ENCODE results near the gene ASCL4.

ASCL4 gene

GRCh38 chr12:107775093-107775721 is 703 bp downstream of the ASCL4 start:
- CTCF ChIA-PET = interaction anchor here (0.6 kb wide), 2 partner anchors 91 to 110 kb away, joined by 3 to 4 read pairs; no protein-coding TSS in a partner anchor
- DNase-seq (ENCODE audit: low spot score) = no peak
- TF ChIP-seq, protein P1, sequence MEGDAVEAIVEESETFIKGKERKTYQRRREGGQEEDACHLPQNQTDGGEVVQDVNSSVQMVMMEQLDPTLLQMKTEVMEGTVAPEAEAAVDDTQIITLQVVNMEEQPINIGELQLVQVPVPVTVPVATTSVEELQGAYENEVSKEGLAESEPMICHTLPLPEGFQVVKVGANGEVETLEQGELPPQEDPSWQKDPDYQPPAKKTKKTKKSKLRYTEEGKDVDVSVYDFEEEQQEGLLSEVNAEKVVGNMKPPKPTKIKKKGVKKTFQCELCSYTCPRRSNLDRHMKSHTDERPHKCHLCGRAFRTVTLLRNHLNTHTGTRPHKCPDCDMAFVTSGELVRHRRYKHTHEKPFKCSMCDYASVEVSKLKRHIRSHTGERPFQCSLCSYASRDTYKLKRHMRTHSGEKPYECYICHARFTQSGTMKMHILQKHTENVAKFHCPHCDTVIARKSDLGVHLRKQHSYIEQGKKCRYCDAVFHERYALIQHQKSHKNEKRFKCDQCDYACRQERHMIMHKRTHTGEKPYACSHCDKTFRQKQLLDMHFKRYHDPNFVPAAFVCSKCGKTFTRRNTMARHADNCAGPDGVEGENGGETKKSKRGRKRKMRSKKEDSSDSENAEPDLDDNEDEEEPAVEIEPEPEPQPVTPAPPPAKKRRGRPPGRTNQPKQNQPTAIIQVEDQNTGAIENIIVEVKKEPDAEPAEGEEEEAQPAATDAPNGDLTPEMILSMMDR (conservative IDR thresholded peaks at IDR 0.05; ENCODE audit: low read depth) = no peak
- no peak overlapping the region for H3K27ac ChIP-seq
- POLR2A ChIA-PET (ENCODE audit: low non-redundant PET) = no interaction called here

GRCh38 chr12:107776171-107776570 is 1.7 kb downstream of the ASCL4 start:
- TF ChIP-seq, protein P1 (conservative IDR thresholded peaks at IDR 0.05; ENCODE audit: low read depth) = no peak
- POLR2A ChIA-PET (ENCODE audit: low non-redundant PET) = no interaction called here
- DNase-seq (ENCODE audit: low spot score) = no peak
- CTCF ChIA-PET = interaction anchor here (0.6 kb wide), 1 partner anchor 92 kb away, joined by 3 read pairs; no protein-coding TSS in a partner anchor
- H3K27ac ChIP-seq = no peak overlapping the region

- no peak for DNase-seq (ENCODE audit: low spot score)
- TF ChIP-seq, protein P1 (conservative IDR thresholded peaks at IDR 0.05; ENCODE audit: low read depth) = no peak
- H3K27ac ChIP-seq = no peak overlapping the region
- ChIA-PET POLR2A (ENCODE audit: low non-redundant PET) (no interaction called here), CTCF (interaction anchor here (0.7 kb wide), 1 partner anchor 33 kb away, joined by 5 read pairs; no protein-coding TSS in a partner anchor)
Observed at GRCh38 chr12:107778383-107779025, 4.0 kb downstream of the ASCL4 start.

- ChIA-PET POLR2A (ENCODE audit: low non-redundant PET) (no interaction called here), CTCF (interaction anchor here (0.6 to 0.7 kb wide), 2 partner anchors 34 to 1442 kb away, joined by 4 to 5 read pairs; no protein-coding TSS in a partner anchor)
- DNase-seq (ENCODE audit: low spot score) = no peak
- no peak overlapping the region for H3K27ac ChIP-seq
- TF ChIP-seq, protein P1 (conservative IDR thresholded peaks at IDR 0.05; ENCODE audit: low read depth) = no peak
Observed at GRCh38 chr12:107779077-107779831, 4.8 kb downstream of the ASCL4 start.

DNA sequence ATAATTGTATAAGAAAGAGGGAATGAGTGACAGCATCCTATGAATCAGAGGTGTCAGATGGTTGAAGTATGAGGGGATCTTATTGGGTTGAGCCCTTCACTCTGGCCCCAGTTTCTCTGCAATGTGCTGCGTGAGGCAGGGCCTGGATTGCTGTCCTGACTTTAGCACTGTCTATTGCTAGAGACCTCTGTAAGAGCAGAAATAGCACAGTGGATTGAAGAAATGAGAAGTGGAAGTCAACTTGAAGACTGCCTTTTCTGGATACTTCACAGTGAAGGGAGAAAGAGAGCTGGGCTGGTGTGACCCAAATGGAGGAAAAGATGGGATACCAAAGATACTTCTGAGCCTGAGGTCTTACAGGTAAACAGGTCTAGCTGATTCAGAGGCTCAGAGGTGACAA is 5.8 kb downstream of the ASCL4 start:
- POLR2A ChIA-PET (ENCODE audit: low non-redundant PET) = no interaction called here
- TF ChIP-seq, protein P1 (conservative IDR thresholded peaks at IDR 0.05; ENCODE audit: low read depth) = no peak
- CTCF ChIA-PET = interaction anchor here (0.6 kb wide), 2 partner anchors 18 to 1441 kb away, joined by 3 to 4 read pairs; no protein-coding TSS in a partner anchor
- no peak overlapping the region for H3K27ac ChIP-seq
- no peak for DNase-seq (ENCODE audit: low spot score)

DNA sequence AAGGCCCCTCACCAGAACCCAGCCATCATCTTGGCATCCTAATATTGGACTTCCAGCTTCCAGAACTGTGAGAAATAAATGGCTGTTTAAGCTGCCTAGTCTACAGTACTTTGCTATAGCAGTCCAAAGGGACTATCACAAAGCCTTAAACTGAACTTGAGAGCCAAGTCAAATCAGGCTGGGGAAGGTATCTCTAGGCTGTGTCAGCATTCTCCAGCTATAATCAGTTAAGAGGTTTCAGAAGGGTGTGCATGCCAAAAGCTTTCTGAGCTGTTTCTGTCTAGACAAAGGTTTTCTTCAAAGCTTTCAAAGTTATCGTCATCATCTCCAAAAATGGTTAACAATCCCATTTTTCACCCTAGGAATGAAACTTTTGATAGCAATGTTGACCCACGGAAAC is 7.6 kb downstream of the ASCL4 start:
- TF ChIP-seq, protein P1 (conservative IDR thresholded peaks at IDR 0.05; ENCODE audit: low read depth) = no peak
- POLR2A ChIA-PET (ENCODE audit: low non-redundant PET) = no interaction called here
- H3K27ac ChIP-seq = no peak overlapping the region
- CTCF ChIA-PET = interaction anchor here (0.6 kb wide), 1 partner anchor 666 kb away, joined by 3 read pairs; no protein-coding TSS in a partner anchor
- no peak for DNase-seq (ENCODE audit: low spot score)

Measured in RWPE1 (cell line).